ENCODE measurements around the gene ZNF200.

- TF ChIP-seq CTCF (conservative IDR thresholded peaks at IDR 0.05; ENCODE audit: low read length) = no peak
- no peak for TF ChIP-seq EZH2phosphoT487 (IDR thresholded peaks at IDR 0.05; ENCODE audit: borderline replicate concordance)
Observed at GRCh38 chr16:3188925-3189825, 45.8 kb downstream of the ZNF200 start.
